Measurements from ENCODE around the gene CERS6. TPM values are rescaled to one million over a fixed set of nuclear protein-coding genes. Genes with fewer than 3 reads are reported as not detected.
A peak's percentile ranks its signal among the peaks of the same experiment; 100 is the strongest.

The CERS6 gene
- total and polyA plus RNA-seq, 4 donors: 26.6 to 81.0 (median 41.5) TPM

- DNase-seq (ENCODE audit: low read depth in 4 of 6, low spot score in 6 of 6): peak in 2 of 6 donors; percentile 28 to 50
- no peaks in the 10 kb centered on the region for H3K9me3 ChIP-seq (ENCODE audit: control insufficient read depth, insufficient read depth, low read length)
- no peaks in the 10 kb centered on the region for H3K36me3 ChIP-seq (ENCODE audit: control insufficient read depth, insufficient read depth, low read length)
- H3K27ac ChIP-seq (ENCODE audit: low read depth, low read length): no peak overlapping the region
- no peak overlapping the region for H3K4me3 ChIP-seq (ENCODE audit: low read depth, low read length)
- no peaks in the 10 kb centered on the region for H3K27me3 ChIP-seq (ENCODE audit: control insufficient read depth, insufficient read depth, low read length)
- no peaks in the 10 kb centered on the region for H3K4me1 ChIP-seq (ENCODE audit: control insufficient read depth, insufficient read depth, low read length)
- WGBS (ENCODE audit: insufficient coverage): 100% methylated on average over 2 of the region's 4 CpGs
Observed at GRCh38 chr2:168567836-168568235, 111.8 kb downstream of the CERS6 start.

- Histone ChIP-seq H3K27ac (ENCODE audit: low read depth, low read length) (no peak overlapping the region), H3K9me3 (ENCODE audit: control insufficient read depth, insufficient read depth, low read length) (no peaks in the 10 kb centered on the region), H3K4me3 (ENCODE audit: low read depth, low read length) (no peak overlapping the region), H3K4me1 (ENCODE audit: control insufficient read depth, insufficient read depth, low read length) (no peaks in the 10 kb centered on the region), H3K27me3 (ENCODE audit: control insufficient read depth, insufficient read depth, low read length) (no peaks in the 10 kb centered on the region), H3K36me3 (ENCODE audit: control insufficient read depth, insufficient read depth, low read length) (no peaks in the 10 kb centered on the region)
- no peak for DNase-seq (ENCODE audit: low read depth in 4 of 6, low spot score in 6 of 6)
- WGBS (ENCODE audit: insufficient coverage): 50% methylated on average over 1 of the region's 6 CpGs
Observed at GRCh38 chr2:168568476-168569267, 112.6 kb downstream of the CERS6 start.

DNA sequence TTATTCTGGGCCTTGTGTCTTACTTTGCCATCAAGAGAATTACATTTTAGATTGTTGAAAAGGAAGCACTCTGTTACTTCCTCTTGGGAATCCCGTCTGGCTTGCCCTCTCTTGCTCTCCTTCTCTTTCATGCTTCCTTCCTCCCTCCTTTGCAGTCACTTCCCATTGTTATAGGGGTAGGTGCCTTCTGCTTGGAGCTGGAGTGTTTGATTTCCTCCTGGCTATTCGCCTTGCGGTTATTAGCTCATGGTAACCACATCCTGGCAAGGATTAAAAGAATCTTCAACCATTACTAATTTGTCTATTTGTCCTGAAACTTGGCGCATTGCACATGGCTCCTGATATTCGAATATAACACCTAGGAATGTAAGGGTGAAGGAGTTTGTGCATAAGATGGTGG lies 115.0 kb downstream of the CERS6 start:
- Histone ChIP-seq H3K9me3 (ENCODE audit: control insufficient read depth, insufficient read depth, low read length) (no peaks in the 10 kb centered on the region), H3K4me1 (ENCODE audit: control insufficient read depth, insufficient read depth, low read length) (no peaks in the 10 kb centered on the region), H3K27ac (ENCODE audit: low read depth, low read length) (no peak overlapping the region), H3K36me3 (ENCODE audit: control insufficient read depth, insufficient read depth, low read length) (no peaks in the 10 kb centered on the region), H3K27me3 (ENCODE audit: control insufficient read depth, insufficient read depth, low read length) (no peaks in the 10 kb centered on the region), H3K4me3 (ENCODE audit: low read depth, low read length) (no peak overlapping the region)
- DNase-seq (ENCODE audit: low read depth in 4 of 6, low spot score in 6 of 6): no peak
- no CpG with 5 or more reads among the region's 5 CpGs for WGBS (ENCODE audit: insufficient coverage)

DNA sequence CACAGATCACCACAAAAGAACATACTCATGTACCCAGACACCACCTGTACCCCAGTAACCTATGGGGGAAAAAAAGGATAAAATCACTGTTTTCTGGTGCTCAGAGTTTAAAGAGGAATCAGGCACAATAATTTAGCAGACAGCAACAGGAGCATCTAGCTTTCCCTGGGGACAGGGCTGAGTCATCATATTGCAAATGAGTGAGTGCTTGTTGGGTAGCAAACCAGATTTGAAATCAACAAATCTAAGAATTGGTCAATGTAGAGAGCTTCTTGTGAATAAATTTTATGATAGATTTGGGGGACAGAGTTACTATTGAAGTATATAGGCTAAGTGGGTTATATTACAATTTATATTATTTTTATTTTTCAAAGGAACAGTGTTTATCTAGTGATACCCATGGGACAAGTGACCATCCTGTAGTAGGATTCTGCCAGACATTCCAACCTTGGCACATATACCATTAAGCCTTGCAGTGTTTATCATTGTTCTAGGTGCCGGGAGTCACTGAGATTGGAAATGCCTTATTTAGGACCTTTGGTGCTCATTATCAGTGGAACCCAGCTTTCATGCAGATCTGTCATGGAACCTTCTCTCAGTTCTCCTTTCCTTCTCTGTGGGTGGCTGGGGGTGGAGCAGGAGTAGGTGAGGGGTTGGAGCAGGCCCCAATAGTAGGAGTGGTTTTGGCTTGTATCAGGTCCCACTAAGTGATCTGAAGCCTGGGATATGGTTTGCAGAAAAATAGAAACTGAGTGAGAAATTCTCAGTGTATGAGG lies 117.2 kb downstream of the CERS6 start:
- H3K36me3 ChIP-seq (ENCODE audit: control insufficient read depth, insufficient read depth, low read length): no peaks in the 10 kb centered on the region
- DNase-seq (ENCODE audit: low read depth in 4 of 6, low spot score in 6 of 6): no peak
- no peaks in the 10 kb centered on the region for H3K9me3 ChIP-seq (ENCODE audit: control insufficient read depth, insufficient read depth, low read length)
- H3K4me1 ChIP-seq (ENCODE audit: control insufficient read depth, insufficient read depth, low read length): no peaks in the 10 kb centered on the region
- no peak overlapping the region for H3K4me3 ChIP-seq (ENCODE audit: low read depth, low read length)
- no CpG with 5 or more reads among the region's 1 CpG for WGBS (ENCODE audit: insufficient coverage)
- H3K27me3 ChIP-seq (ENCODE audit: control insufficient read depth, insufficient read depth, low read length): no peaks in the 10 kb centered on the region
- no peak overlapping the region for H3K27ac ChIP-seq (ENCODE audit: low read depth, low read length)

GRCh38 chr2:168574856-168575630 lies 119.0 kb downstream of the CERS6 start:
- H3K27me3 ChIP-seq (ENCODE audit: control insufficient read depth, insufficient read depth, low read length): no peaks in the 10 kb centered on the region
- H3K27ac ChIP-seq (ENCODE audit: low read depth, low read length): no peak overlapping the region
- peaks cover 2% of the 10 kb centered on the region for H3K36me3 ChIP-seq (ENCODE audit: control insufficient read depth, insufficient read depth, low read length)
- H3K9me3 ChIP-seq (ENCODE audit: control insufficient read depth, insufficient read depth, low read length): no peaks in the 10 kb centered on the region
- no peaks in the 10 kb centered on the region for H3K4me1 ChIP-seq (ENCODE audit: control insufficient read depth, insufficient read depth, low read length)
- WGBS (ENCODE audit: insufficient coverage): no CpG with 5 or more reads among the region's 4 CpGs
- no peak for DNase-seq (ENCODE audit: low read depth in 4 of 6, low spot score in 6 of 6)
- H3K4me3 ChIP-seq (ENCODE audit: low read depth, low read length): no peak overlapping the region

GRCh38 chr2:168577885-168578284 lies 121.8 kb downstream of the CERS6 start:
- H3K27me3 ChIP-seq (ENCODE audit: control insufficient read depth, insufficient read depth, low read length): no peaks in the 10 kb centered on the region

GRCh38 chr2:168583064-168583709 lies 127.1 kb downstream of the CERS6 start:
- no peak overlapping the region for H3K4me3 ChIP-seq (ENCODE audit: low read depth, low read length)

More at GRCh38 chr2:168577885-168578284, 121.8 kb downstream of the CERS6 start:
- DNase-seq (ENCODE audit: low read depth in 4 of 6, low spot score in 6 of 6): no peak
- WGBS (ENCODE audit: insufficient coverage): 93% methylated on average over 3 of the region's 5 CpGs
- no peak overlapping the region for H3K4me3 ChIP-seq (ENCODE audit: low read depth, low read length)
- H3K4me1 ChIP-seq (ENCODE audit: control insufficient read depth, insufficient read depth, low read length): no peaks in the 10 kb centered on the region
- H3K27ac ChIP-seq (ENCODE audit: low read depth, low read length): no peak overlapping the region
- no peaks in the 10 kb centered on the region for H3K9me3 ChIP-seq (ENCODE audit: control insufficient read depth, insufficient read depth, low read length)
- H3K36me3 ChIP-seq (ENCODE audit: control insufficient read depth, insufficient read depth, low read length): peaks cover 2% of the 10 kb centered on the region

DNA sequence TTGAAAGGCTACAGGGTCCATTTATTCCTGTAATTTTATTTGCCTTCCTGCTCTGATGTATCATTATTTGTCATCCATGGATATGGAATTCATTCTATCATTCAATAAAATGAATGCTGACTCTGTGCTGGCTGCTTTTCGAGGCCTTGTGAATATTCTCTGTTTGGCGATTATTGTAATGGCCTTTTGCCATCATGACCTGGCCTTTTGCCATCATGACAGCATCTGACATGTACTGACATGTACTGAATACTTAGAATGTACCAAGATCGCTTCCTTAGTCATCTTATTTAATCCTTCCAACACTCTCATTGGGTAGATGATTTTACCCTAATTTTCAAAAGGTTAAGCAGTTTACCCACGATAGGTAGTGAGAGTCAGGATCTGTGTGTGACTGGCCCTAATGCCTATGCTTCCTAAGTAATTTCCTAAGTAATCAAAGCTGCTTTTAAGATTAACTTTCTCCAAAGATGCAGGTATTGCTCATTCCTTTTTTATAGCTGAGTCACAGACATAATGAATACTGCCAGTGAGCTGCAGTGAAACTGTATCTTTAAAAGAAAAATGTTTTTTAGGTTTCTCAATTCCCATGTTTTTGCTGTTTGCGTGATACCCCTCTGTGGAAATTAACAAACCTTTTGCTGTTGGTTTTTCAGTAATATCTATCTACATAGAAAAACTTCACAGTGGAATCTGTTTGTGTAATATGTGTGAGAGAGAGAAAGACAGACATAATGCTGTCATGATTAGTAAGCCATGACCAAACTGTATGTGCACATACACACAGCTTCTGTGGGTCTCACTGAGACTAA lies 127.8 kb downstream of the CERS6 start:
- H3K36me3 ChIP-seq (ENCODE audit: control insufficient read depth, insufficient read depth, low read length): peaks cover 2% of the 10 kb centered on the region
- H3K9me3 ChIP-seq (ENCODE audit: control insufficient read depth, insufficient read depth, low read length): no peaks in the 10 kb centered on the region
- no peaks in the 10 kb centered on the region for H3K27me3 ChIP-seq (ENCODE audit: control insufficient read depth, insufficient read depth, low read length)
- no peak overlapping the region for H3K4me3 ChIP-seq (ENCODE audit: low read depth, low read length)
- WGBS (ENCODE audit: insufficient coverage): no CpG with 5 or more reads among the region's 5 CpGs
- no peaks in the 10 kb centered on the region for H3K4me1 ChIP-seq (ENCODE audit: control insufficient read depth, insufficient read depth, low read length)
- H3K27ac ChIP-seq (ENCODE audit: low read depth, low read length): no peak overlapping the region
- DNase-seq (ENCODE audit: low read depth in 4 of 6, low spot score in 6 of 6): peak in 1 of 6 donors; percentile 62

More at GRCh38 chr2:168583064-168583709, 127.1 kb downstream of the CERS6 start:
- Histone ChIP-seq H3K36me3 (ENCODE audit: control insufficient read depth, insufficient read depth, low read length) (peaks cover 2% of the 10 kb centered on the region), H3K27ac (ENCODE audit: low read depth, low read length) (no peak overlapping the region), H3K9me3 (ENCODE audit: control insufficient read depth, insufficient read depth, low read length) (no peaks in the 10 kb centered on the region), H3K27me3 (ENCODE audit: control insufficient read depth, insufficient read depth, low read length) (no peaks in the 10 kb centered on the region), H3K4me1 (ENCODE audit: control insufficient read depth, insufficient read depth, low read length) (no peaks in the 10 kb centered on the region)
- 100% methylated on average over 4 of the region's 5 CpGs for WGBS (ENCODE audit: insufficient coverage)
- DNase-seq (ENCODE audit: low read depth in 4 of 6, low spot score in 6 of 6): no peak

Measured in spinal cord (tissue), 10 donors.